Measurements from ENCODE around the gene KLK2.

Gene KLK2

GRCh38 chr19:50851620-50852019, 21.6 kb upstream of the KLK2 start:
- no peak for DNase-seq

GRCh38 chr19:50854636-50855410, 18.4 kb upstream of the KLK2 start, which contains the start of gene KLK3:
KLK3 (plus strand) TSS chr19:50854915; CDS start chr19:50854956, 41 bp downstream.
- no peak for DNase-seq

GRCh38 chr19:50857366-50857765, 15.9 kb upstream of the KLK2 start:
- no peak for DNase-seq

DNA sequence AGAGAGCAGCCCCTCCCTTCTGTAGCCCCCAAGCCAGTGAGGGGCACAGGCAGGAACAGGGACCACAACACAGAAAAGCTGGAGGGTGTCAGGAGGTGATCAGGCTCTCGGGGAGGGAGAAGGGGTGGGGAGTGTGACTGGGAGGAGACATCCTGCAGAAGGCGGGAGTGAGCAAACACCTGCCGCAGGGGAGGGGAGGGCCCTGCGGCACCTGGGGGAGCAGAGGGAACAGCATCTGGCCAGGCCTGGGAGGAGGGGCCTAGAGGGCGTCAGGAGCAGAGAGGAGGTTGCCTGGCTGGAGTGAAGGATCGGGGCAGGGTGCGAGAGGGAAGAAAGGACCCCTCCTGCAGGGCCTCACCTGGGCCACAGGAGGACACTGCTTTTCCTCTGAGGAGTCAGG, 14.4 kb upstream of the KLK2 start:
- DNase-seq = no peak

GRCh38 chr19:50859849-50860248, 13.4 kb upstream of the KLK2 start:
- DNase-seq = no peak

DNA sequence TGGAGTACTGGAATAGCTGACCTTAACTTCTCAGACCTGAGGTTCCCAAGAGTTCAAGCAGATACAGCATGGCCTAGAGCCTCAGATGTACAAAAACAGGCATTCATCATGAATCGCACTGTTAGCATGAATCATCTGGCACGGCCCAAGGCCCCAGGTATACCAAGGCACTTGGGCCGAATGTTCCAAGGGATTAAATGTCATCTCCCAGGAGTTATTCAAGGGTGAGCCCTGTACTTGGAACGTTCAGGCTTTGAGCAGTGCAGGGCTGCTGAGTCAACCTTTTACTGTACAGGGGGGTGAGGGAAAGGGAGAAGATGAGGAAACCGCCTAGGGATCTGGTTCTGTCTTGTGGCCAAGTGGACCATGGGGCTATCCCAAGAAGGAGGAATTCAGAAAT, 12.2 kb upstream of the KLK2 start:
- DNase-seq = no peak

DNA sequence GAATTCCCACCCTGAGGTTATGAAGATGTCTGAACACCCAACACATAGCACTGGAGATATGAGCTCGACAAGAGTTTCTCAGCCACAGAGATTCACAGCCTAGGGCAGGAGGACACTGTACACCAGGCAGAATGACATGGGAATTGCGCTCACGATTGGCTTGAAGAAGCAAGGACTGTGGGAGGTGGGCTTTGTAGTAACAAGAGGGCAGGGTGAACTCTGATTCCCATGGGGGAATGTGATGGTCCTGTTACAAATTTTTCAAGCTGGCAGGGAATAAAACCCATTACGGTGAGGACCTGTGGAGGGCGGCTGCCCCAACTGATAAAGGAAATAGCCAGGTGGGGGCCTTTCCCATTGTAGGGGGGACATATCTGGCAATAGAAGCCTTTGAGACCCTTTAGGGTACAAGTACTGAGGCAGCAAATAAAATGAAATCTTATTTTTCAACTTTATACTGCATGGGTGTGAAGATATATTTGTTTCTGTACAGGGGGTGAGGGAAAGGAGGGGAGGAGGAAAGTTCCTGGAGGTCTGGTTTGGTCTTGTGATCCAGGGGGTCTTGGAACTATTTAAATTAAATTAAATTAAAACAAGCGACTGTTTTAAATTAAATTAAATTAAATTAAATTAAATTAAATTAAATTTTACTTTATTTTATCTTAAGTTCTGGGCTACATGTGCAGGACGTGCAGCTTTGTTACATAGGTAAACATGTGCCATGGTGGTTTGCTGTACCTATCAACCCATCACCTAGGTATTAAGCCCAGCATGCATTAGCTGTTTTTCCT, 11.5 kb upstream of the KLK2 start:
- DNase-seq = no peak

DNA sequence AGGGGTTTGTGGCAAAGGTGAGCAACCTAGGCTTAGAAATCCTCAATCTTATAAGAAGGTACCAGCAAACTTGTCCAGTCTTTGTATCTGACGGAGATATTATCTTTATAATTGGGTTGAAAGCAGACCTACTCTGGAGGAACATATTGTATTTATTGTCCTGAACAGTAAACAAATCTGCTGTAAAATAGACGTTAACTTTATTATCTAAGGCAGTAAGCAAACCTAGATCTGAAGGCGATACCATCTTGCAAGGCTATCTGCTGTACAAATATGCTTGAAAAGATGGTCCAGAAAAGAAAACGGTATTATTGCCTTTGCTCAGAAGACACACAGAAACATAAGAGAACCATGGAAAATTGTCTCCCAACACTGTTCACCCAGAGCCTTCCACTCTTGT, 3.8 kb upstream of the KLK2 start:
- DNase-seq = no peak

DNA sequence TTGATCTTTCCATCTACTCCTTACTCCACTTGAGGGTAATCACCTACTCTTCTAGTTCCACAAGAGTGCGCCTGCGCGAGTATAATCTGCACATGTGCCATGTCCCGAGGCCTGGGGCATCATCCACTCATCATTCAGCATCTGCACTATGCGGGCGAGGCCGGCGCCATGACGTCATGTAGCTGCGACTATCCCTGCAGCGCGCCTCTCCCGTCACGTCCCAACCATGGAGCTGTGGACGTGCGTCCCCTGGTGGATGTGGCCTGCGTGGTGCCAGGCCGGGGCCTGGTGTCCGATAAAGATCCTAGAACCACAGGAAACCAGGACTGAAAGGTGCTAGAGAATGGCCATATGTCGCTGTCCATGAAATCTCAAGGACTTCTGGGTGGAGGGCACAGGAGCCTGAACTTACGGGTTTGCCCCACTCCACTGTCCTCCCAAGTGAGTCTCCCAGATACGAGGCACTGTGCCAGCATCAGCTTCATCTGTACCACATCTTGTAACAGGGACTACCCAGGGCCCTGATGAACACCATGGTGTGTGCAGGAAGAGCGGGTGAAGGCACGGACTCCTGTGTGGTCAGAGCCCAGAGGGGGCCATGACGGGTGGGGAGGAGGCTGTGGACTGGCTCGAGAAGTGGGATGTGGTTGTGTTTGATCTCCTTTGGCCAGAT, 2.7 kb upstream of the KLK2 start:
- no peak for DNase-seq

DNA sequence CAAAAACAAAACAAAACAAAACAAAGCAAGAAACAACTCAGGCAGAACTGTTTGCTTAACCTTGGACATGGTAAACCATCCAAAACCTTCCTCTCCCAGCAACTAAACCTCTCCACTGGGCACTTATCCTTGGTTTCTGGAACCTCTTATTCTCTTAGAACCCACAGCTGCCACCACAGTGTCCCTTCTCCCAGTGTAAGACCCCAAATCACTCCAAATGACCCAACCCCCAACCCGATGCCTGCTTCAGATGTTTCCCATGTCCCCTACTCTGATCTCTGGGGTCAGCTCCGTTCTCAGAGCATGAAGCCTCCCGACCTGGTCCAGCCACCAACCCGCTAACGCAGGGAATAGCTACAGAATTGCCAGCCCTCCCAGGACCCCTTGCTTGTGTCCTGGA, 972 bp downstream of the KLK2 start:
- no peak for DNase-seq

DNA sequence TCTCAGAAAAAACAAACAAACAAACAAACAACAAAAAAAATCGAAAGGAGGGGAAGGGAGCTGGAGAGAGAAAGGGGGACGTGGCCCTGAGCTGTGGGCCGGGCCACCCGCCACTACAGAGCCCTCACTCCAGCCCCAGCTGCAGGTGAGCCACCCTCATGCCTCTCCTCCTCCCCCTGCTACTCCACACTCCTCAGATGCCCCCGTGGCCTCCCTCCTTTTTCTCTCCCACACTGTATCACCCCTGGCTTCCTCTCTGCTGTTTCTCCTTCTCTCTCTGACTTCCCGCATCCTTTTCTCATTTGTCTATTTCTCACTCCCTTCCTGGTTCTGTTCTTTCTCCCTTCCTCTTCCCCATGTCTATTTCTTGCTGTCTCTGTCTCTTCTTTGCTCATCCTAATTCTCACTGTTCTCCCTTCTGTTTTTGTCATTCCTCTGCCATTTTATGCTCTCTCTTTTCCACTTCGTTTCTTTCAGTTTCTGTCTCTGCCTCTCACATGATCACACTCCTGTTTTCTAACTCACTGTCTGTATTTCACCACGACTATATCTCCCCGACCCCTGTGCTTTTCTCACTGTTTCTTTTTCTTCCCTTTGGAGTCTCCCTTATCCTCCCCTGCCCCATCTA, 2.7 kb downstream of the KLK2 start:
- no peak for DNase-seq

GRCh38 chr19:50876456-50876855, 3.2 kb downstream of the KLK2 start:
- DNase-seq = no peak

DNA sequence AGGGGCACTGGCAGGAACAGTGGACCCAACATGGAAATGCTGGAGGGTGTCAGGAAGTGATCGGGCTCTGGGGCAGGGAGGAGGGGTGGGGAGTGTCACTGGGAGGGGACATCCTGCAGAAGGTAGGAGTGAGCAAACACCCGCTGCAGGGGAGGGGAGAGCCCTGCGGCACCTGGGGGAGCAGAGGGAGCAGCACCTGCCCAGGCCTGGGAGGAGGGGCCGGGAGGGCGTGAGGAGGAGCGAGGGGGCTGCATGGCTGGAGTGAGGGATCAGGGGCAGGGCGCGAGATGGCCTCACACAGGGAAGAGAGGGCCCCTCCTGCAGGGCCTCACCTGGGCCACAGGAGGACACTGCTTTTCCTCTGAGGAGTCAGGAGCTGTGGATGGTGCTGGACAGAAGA, 4.1 kb downstream of the KLK2 start:
- no peak for DNase-seq

- no peak for DNase-seq
Observed at GRCh38 chr19:50878851-50879250, 5.6 kb downstream of the KLK2 start.

- no peak for DNase-seq
Observed at GRCh38 chr19:50880241-50880640, 7.0 kb downstream of the KLK2 start.

DNA sequence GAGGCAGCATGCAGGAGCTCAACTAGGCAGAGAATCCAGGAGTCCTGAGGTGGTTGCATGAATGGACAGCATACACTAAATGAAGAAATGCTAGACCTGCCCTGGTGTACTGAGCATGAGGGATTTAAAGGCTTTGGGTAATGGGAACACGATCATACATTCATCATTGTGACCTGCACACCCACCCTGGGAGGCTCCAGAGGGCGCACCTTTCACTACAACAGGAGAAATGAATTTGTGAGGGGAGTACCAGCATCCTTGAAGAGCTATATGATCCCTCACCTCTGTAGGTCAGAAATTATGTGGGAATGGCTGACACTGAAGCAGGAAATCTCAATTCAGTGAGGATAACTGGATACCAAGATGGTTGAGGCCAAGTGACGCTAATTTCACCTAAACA, 8.9 kb downstream of the KLK2 start:
- DNase-seq = no peak

DNA sequence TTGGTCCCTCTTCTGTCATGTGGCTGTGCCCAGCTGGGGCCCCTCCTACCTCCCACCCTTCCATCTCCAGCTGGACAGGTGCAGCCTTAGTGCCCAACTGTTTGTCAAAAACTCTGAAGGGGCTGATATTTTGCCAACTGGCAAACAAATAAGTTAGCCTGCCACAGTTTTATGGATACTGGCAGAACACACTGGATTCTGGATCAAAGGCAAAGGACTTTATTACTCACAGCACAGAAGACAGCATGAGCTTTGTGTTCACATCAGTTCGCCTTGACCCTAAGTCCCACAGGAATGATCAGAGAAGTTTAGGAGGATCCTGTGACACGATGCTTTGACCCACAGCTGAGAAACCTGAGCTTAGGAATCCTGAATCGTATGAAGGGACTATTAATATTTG, 16.4 kb downstream of the KLK2 start:
- DNase-seq = no peak

DNA sequence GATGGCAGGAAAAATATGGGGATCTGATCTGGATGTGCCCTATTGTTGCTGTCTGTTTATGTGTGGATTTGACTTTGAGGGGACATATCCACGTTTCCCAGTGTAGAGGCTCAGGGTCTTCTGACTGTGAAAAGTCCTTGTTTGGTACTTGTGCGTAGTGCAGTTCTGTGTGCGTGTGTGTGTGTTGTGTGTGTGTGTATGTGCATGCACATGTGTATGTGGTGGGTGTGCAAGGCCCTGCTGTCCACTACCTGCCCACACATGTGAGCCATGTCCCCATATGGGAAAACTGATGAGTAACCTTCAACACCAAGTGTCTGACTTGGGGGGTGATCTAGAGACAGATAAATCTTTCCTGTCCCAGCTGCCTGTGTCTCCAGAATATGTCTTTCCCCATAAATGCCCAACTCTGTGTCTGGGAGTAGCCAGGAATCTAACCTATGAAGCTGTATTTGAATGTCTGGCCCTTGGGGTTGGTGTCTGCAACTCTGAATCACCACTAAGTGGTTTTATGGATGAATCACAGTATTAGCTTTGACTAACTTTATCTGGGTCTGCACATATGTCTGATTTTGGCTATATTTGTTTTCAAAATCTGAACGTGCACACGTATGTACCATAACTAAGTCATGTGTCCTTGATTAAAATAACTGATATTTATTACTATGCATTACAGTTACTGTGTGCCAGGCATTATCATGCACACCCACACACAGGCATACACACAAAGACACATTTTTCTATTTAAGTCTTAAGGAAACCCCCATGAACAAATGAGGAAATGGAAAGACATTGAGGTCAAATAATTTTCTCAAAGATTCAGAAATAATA, 17.4 kb downstream of the KLK2 start:
- DNase-seq = no peak

DNA sequence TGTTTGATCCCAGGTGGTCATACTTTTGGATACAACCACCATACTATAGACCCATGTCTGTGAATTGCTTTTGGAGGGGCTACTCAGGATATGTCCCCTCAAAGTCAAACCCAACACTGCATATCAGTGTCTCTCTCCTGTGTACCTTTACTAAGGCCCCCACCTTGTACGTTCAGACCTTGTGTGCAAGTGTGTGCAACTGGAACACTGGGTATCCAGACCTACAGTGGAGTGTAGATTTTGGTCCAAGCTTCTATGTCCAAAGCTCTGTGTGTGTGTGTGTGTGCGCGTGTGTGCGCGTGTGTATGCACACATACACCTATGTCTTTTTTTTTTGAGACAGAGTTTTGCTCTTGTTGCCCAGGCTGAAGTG, 18.0 kb downstream of the KLK2 start:
- DNase-seq = no peak

GRCh38 chr19:50893047-50893736, 20.0 kb downstream of the KLK2 start:
- DNase-seq = no peak

- DNase-seq = no peak
Observed at GRCh38 chr19:50894478-50895356, 21.5 kb downstream of the KLK2 start.

All from stimulated activated naive CD4-positive, alpha-beta T cell treated with Interleukin-2 at 50 U/mL for 16 hours (primary cell).